Medulla oblongata (tissue), 1 donor: ENCODE measurements around the gene AKR1D1.
"Not testable (repeated sequence)": the region's sequence is repeated elsewhere in the genome, so short reads cannot be mapped to it uniquely, and the experiment has no call there.

ENCODE experiments used
- DNase-seq: peaks from one replicate; pipeline ENCODE4 v3.0.0-alpha.2; 2015; ENCODE audit errors: extremely low spot score

AKR1D1 gene, protein sequence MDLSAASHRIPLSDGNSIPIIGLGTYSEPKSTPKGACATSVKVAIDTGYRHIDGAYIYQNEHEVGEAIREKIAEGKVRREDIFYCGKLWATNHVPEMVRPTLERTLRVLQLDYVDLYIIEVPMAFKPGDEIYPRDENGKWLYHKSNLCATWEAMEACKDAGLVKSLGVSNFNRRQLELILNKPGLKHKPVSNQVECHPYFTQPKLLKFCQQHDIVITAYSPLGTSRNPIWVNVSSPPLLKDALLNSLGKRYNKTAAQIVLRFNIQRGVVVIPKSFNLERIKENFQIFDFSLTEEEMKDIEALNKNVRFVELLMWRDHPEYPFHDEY

GRCh38 chr7:138076196-138076595, at the start of gene AKR1D1:
Gene AKR1D1, plus strand, starts transcription at chr7:138076459. Its CDS starts 60 bp downstream, at chr7:138076519.
- no peak for DNase-seq

DNA sequence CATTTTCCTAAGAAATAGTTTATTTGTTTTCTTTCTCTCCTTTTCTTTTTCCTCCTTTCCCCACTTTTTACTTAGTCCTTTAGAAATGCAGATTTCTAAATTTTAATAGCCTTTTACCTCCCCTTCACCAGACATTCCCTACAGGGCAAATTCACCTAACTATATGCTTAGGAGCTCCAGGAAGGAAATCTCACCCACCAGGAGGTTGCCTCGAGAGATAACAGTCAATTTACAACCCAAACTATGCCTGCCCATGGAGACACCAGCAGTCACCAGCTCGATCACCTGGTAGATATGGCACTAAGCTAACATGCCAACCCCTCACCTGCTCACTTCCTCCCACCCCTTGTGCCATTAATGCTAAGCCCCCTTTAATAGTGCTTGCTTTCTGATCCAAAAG, 49.2 kb upstream of the AKR1D1 start:
- DNase-seq, result no peak

- no peak for DNase-seq
Measured at GRCh38 chr7:138029126-138029525, 47.1 kb upstream of the AKR1D1 start.

DNA sequence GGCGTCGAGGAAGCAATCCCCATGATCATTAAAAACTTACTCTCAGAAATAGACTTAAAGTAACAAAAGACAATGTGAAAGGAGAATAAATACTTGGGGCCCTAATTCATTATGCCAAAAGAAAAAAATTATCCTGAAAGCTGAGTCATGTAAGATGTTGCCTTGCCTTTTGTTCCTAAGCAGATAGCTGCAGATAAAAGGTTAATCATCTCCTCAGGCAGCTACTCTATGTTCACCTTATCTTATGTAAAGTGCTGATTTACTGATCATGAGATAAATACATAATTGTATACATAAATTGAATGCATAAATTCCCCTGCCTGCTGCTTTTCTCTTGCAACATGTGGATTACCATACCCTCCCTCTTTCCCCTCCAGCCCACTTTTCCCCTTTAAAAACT, 46.3 kb upstream of the AKR1D1 start:
- DNase-seq, result no peak

DNA sequence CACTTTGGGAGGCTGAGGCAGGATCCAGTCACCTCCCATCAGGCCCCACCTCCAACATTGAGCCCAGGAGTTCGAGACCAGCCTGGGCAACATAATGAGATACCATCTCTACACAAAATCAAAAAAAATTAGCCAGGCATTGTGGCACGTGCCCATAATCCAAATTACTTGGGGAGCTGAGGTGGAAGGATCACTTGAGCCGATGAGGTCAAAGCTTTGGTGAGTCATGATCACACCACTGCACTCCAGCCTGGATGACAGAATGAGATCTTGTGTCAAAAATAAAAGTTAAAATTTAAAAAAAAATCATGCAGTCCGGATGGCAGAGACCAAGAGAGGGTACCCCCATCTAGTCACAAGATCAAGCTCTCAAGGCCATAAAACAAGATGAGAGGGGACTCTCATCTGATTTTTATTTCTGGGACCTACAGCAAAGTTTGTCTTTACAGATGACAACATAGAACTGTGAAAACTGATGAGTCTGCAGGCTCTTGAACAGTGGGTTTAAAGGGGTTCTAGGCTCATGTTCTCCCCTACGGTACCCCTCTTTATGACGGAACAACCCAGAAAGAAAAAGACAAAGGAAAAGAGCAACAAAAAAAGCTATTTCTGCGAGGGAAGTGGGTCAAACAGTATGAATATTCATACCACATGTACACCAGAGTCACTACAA, 45.4 kb upstream of the AKR1D1 start:
- no peak for DNase-seq

- no peak for DNase-seq
Measured at GRCh38 chr7:138032186-138032585, 44.1 kb upstream of the AKR1D1 start.

DNA sequence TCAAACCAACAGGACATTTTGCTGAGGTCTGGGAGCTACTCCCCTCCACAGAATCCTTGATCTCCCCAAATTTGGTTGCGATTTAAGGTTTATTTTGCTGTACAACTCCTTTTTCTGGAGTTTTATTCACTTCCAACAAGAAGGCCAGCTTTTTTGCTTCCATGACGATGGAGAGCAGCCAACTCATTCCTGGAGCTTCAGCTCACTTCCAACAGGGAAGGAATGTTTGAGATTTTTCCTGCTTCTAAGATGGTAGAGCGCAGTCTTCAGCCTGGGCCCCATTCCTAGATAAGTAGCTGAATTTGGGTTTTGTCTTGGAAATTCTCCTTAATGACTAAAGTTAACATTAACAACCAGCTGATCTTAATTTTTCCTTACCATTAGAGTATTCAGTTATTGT, 43.5 kb upstream of the AKR1D1 start:
- no peak for DNase-seq

DNA sequence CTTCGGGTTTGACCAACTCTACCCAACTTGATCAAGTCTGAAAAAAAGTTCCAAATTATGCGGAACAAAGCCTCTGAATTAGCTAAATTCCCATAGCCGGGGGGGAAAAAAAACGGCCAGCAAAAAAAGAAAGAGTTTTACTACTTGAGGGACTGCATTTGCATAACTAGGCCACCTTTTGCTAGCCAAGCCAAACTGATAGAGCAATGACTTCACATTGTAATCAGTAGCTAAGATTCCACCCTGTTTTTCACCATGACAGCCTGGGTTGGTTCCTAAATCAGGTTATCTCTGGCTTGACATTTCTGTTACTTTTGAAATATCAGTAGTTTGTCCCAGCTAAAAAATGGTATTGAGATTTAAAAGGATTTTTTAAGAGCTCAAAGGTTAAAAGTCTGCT, 43.0 kb upstream of the AKR1D1 start:
- DNase-seq, result no peak

DNA sequence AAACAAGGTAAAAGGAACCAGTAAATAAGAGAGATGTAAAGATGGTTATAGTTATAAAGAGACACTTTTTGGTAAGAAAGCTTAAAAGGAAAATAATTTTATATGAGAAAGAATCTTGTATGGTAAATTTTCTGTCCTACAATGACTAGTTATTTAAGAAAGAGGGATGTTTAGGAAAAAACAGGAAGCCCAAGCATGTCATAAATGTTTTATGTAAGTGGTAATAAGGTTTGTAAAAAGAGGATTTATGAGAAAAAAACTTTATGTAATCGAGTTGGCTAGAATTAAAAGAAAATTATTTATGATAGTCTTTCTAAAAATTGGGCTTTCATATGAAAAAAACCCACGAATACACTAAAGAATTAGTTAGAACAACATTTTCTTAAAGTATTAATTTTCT, 40.1 kb upstream of the AKR1D1 start:
- no peak for DNase-seq

DNA sequence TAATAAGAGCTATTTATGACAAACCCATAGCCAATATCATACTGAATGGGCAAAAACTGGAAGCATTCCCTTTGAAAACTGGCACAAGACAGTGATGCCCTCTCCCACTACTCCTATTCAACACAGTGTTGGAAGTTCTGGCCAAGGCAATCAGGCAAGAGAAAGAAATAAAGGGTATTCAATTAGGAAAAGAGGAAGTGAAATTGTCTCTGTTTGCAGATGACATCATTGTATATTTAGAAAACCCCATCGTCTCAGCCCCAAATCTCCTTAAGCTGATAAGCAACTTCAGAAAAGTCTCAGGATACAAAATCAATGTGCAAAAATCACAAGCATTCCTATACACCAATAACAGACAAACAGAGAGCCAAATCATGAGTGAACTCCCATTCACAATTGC, 36.2 kb upstream of the AKR1D1 start:
- not testable (repeated sequence) for DNase-seq

GRCh38 chr7:138044897-138045296, 31.4 kb upstream of the AKR1D1 start:
- no peak for DNase-seq

DNA sequence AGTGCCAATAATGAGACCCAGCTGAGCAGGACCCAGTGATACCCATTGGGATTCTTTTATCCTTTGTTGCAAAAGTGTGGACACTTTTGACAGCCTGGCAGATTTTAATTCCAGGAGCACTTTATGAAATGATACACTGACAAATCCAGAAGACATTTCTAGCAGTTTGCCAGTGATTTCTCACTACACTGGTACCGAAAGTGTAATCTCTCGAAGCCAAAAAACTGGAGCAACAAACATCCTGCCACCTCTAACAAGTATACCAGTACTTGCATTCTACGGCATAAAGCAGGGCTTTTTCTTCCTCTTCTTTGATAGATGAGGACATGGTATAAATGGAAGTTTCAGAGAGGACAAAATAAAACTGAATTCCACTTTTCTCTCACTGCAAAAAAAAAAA, 28.4 kb upstream of the AKR1D1 start:
- DNase-seq, result no peak

- DNase-seq, result no peak
Measured at GRCh38 chr7:138049505-138050116, 26.6 kb upstream of the AKR1D1 start.

DNA sequence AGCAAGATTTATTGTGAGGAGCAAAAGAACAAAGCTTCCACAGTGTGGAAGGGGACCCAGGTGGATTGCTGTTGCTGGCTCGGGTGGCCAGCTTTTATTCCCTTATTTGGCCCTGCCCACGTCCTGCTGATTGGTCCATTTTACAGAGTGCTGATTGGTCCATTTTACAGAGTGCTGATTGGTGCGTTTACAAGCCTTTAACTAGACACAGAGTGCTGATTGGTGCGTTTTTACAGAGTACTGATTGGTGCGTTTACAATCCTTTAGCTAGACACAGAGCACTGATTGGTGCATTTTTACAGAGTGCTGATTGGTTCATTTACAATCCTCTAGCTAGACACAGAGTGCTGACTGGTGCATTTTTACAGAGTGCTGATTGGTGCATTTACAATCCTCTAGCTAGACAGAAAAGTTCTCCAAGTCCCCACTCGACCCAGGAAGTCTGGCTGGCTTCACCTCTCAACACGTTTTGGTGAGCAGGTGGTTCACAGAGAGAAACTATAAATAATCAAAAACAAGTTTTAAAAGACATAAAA, 24.5 kb upstream of the AKR1D1 start:
- DNase-seq, result not testable (repeated sequence)

DNA sequence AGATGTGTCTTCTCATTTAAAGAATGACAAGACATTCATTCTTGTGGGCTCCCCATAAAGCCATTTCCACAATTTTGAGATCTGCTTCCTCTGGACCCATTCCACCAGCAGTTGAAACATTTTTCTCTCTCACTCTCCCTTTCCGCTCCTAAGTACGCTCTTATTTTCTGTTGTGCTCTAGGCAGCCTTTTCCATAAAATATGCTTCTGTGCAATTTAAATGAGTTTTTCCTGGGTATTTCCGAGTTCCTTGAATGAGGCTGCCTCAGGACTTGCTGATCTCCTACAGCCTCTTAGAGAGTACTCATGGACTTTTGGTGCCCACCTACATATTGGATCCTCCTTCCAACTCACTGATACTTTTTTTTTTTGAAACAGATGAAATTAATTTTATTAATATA, 23.6 kb upstream of the AKR1D1 start:
- DNase-seq, result no peak

DNA sequence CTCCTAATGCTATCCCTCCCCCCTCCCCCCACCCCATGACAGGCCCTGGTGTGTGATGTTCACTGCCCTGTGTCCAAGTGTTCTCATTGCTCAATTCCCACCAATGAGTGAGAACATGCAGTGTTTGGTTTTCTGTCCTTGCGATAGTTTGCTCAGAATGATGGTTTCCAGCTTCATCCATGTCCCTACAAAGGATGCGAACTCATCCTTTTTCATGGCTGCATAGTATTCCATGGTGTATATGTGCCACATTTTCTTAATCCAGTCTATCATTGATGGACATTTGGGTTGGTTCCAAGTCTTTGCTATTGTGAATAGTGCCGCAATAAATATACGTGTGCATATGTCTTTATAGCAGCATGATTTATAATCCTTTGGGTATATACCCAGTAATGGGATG, 20.6 kb upstream of the AKR1D1 start:
- DNase-seq, result not testable (repeated sequence)

- DNase-seq, result no peak
Measured at GRCh38 chr7:138063400-138063799, 12.9 kb upstream of the AKR1D1 start.

GRCh38 chr7:138064856-138065357, 11.4 kb upstream of the AKR1D1 start:
- no peak for DNase-seq

GRCh38 chr7:138065827-138066226, 10.4 kb upstream of the AKR1D1 start:
- DNase-seq, result no peak

- no peak for DNase-seq
Measured at GRCh38 chr7:138066954-138067394, 9.3 kb upstream of the AKR1D1 start.

- no peak for DNase-seq
Measured at GRCh38 chr7:138067774-138068173, 8.5 kb upstream of the AKR1D1 start.

DNA sequence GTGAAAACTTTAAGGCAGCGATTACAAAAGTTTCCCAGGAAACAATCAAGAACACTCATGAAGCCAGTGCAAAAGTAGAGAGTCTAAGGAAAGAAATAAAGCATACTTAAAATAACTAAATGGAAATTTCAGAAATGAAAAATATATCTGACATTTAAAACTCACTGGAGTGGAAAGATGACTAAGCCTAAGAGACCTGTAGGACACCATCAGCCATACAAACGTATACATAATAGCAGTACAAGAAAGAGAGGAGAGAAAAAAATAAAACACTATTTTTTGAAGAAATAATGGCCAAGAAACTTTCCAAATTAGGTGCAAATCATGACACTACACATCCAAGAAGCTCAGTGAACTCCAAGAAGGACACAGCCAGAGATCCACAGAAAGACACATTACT, 5.4 kb upstream of the AKR1D1 start:
- DNase-seq, result no peak

GRCh38 chr7:138072726-138073125, 3.5 kb upstream of the AKR1D1 start:
- DNase-seq, result no peak
